ENCODE measurements around the gene CXXC1. TPM values are rescaled to one million over a fixed set of nuclear protein-coding genes. Genes with fewer than 3 reads are reported as not detected.

The CXXC1 gene
- total and polyA plus RNA-seq, 9 donors = 39.1 to 77.9 (median 70.5) TPM

- Histone ChIP-seq H3K36me3 (no peaks in the 10 kb centered on the region), H3K27me3 (no peaks in the 10 kb centered on the region), H3K4me3 (no peak overlapping the region), H3K4me1 (ENCODE audit: insufficient read depth) (no peaks in the 10 kb centered on the region), H3K27ac (no peak overlapping the region), H3K9me3 (no peaks in the 10 kb centered on the region)
- DNase-seq = no peak
- 78 to 88% (median 83%) methylated on average over 3 of the region's 3 CpGs for WGBS, 3 donors
- TF ChIP-seq, protein P1, sequence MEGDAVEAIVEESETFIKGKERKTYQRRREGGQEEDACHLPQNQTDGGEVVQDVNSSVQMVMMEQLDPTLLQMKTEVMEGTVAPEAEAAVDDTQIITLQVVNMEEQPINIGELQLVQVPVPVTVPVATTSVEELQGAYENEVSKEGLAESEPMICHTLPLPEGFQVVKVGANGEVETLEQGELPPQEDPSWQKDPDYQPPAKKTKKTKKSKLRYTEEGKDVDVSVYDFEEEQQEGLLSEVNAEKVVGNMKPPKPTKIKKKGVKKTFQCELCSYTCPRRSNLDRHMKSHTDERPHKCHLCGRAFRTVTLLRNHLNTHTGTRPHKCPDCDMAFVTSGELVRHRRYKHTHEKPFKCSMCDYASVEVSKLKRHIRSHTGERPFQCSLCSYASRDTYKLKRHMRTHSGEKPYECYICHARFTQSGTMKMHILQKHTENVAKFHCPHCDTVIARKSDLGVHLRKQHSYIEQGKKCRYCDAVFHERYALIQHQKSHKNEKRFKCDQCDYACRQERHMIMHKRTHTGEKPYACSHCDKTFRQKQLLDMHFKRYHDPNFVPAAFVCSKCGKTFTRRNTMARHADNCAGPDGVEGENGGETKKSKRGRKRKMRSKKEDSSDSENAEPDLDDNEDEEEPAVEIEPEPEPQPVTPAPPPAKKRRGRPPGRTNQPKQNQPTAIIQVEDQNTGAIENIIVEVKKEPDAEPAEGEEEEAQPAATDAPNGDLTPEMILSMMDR (IDR thresholded peaks at IDR 0.05) = no peak
- no peak for TF ChIP-seq EP300 (IDR thresholded peaks at IDR 0.05)
- intact Hi-C loops (cut with DNase I) = no loop called here
These were observed 40.5 kb upstream of the CXXC1 start for GRCh38 chr18:50327983-50328382.

DNA sequence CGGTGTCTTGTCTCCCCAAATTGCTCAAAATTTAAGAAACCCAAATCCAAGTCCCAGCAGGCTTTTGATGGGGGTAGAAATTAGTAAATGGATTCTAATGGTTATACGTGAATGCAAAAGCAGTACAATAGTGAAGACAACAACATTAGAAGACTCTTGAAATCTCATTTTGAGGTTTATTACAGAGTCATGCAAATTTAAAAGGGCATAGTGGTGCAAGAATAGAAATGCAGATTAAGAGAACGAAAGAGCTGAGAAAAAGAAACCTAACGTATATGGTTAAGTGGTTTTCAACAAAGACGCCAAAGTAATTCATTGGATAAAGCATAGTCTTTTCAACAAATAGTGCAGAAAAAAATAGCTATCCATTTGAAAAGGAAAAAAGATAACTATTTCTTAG is 33.2 kb upstream of the CXXC1 start:
- no peak for DNase-seq

GRCh38 chr18:50315100-50315871 is 27.8 kb upstream of the CXXC1 start:
- no peak for DNase-seq
- intact Hi-C loops (cut with DNase I) = no loop called here
- H3K4me1 ChIP-seq (ENCODE audit: insufficient read depth) = no peaks in the 10 kb centered on the region
- TF ChIP-seq EP300 (IDR thresholded peaks at IDR 0.05) (no peak), POLR2A (IDR thresholded peaks at IDR 0.05) (no peak)
- TF ChIP-seq, protein P1 (IDR thresholded peaks at IDR 0.05) = no peak
- no peaks in the 10 kb centered on the region for H3K27me3 ChIP-seq
- H3K27ac ChIP-seq = no peak overlapping the region
- no peak overlapping the region for H3K4me3 ChIP-seq
- no peaks in the 10 kb centered on the region for H3K9me3 ChIP-seq
- 41 to 43% (median 42%) methylated on average over 5 of the region's 5 CpGs for WGBS, 3 donors
- no peaks in the 10 kb centered on the region for H3K36me3 ChIP-seq

More for the DNA sequence above, 33.2 kb upstream of the CXXC1 start:
- WGBS, 3 donors = 79 to 86% (median 84%) methylated on average over 5 of the region's 5 CpGs
- TF ChIP-seq, protein P1 (IDR thresholded peaks at IDR 0.05) = no peak
- TF ChIP-seq POLR2A (IDR thresholded peaks at IDR 0.05) = no peak
- Histone ChIP-seq H3K9me3 (no peaks in the 10 kb centered on the region), H3K27ac (no peak overlapping the region), H3K4me3 (no peak overlapping the region), H3K36me3 (no peaks in the 10 kb centered on the region), H3K4me1 (ENCODE audit: insufficient read depth) (no peaks in the 10 kb centered on the region), H3K27me3 (no peaks in the 10 kb centered on the region)
- intact Hi-C loops (cut with DNase I) = no loop called here

GRCh38 chr18:50313873-50314460 is 26.5 kb upstream of the CXXC1 start:
- Histone ChIP-seq H3K36me3 (no peaks in the 10 kb centered on the region), H3K27ac (no peak overlapping the region), H3K4me1 (ENCODE audit: insufficient read depth) (no peaks in the 10 kb centered on the region), H3K27me3 (no peaks in the 10 kb centered on the region), H3K9me3 (no peaks in the 10 kb centered on the region), H3K4me3 (no peak overlapping the region)
- DNase-seq = no peak
- TF ChIP-seq, protein P1 (IDR thresholded peaks at IDR 0.05) = no peak
- TF ChIP-seq POLR2A (IDR thresholded peaks at IDR 0.05) (no peak), EP300 (IDR thresholded peaks at IDR 0.05) (no peak)
- WGBS, 3 donors = 19 to 29% (median 22%) methylated on average over 2 of the region's 2 CpGs
- intact Hi-C loops (cut with DNase I) = no loop called here
